ENCODE data around the gene HIVEP1.
"Not testable (repeated sequence)": the region's sequence is repeated elsewhere in the genome, so short reads cannot be mapped to it uniquely, and the experiment has no call there.

HIVEP1 gene

DNA sequence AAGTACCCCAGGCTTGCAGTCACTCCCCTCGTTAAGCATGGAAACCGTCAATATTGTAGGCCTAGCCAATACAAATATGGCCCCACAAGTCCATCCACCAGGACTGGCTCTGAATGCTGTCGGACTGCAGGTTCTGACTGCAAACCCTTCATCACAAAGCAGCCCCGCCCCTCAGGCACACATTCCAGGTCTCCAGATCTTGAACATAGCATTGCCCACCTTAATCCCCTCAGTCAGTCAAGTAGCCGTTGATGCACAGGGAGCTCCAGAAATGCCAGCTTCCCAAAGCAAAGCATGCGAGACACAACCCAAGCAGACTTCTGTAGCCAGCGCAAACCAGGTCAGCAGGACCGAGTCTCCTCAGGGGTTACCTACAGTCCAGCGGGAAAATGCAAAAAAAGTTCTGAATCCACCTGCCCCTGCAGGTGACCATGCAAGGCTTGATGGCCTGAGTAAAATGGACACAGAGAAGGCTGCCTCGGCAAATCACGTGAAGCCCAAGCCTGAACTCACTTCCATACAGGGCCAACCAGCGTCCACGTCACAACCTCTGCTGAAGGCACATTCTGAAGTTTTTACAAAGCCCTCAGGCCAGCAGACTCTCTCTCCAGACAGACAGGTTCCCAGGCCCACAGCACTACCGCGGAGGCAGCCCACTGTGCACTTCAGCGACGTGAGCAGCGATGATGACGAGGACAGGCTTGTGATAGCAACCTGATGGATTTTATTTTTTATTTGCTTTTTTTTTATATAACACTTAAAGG lies 151.8 kb downstream of the HIVEP1 start:
- no peak for FAIRE-seq

DNA sequence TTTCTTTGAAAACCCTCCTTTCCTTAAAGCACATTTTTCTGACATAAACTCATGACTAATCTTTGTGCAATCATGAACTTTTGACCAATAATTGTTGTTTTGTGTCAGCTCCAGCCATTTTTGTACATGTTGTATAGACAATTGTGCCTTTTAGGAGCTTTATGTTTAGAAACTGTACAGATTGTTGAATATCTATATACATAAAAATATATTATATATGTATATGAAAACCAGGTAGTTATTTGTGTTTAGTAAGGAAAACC lies 152.3 kb downstream of the HIVEP1 start:
- no peak for FAIRE-seq

DNA sequence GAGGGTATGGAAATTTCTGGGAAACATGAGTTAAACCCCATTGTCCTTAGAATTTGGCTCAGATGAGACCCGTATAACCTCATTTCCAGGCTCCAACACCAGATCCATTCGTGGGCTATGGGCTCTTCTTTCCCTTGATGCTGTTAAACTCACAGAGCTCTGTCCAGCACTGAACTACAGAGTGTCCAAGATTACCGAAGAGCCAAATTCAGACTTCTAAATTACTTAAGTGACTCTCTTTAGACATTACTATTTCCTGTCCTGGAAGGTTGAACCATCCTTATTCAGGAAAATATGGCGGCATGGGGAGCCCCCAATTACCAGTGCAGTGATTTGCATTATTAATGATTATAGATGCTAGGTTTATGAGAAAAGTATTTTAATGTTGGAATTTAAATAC lies 153.2 kb downstream of the HIVEP1 start:
- no peak for FAIRE-seq

DNA sequence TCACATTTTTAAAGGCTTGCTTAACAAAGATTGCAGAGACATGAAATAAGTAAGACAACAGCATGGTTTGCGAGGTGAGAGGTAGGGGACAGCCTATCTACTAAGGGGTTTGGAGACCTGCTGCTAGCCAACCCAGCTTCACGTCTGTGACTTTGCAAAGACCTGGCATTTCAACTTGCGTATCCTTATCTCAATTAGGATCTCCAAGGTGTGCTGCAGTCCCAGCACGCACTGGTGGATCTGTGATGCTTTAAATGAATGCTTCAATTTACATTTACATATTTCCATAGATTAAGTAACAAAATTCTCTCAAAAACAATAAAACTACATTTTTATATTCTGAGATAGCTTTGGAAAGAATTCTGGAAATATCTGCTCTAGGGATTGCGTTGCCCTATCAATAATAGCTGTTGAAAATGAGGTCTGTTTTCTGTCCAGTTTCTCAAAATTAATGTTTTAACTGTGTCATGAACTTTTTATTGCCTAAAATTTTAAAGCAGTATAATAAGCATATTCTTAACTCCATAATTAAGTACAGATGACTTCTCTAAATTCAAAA lies 153.7 kb downstream of the HIVEP1 start:
- peak; percentile 17 for FAIRE-seq

DNA sequence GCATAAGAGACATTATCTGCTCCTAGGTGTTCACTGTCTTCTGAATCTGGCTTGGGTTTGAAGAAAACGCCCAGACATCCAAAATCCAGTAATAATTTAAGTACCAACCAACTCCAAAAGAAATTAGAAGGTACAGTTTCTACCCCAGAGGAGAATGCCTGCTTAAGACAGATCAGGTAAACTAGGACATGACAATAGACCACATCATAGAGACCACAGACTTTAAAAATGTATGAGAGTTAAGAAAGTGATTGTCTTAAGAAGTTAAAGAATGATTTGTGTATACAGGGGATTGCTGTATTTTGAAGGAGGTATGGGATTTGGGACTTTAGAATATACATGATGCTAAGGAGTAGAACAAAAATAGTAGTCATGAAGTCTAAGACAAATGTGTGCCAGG lies 157.3 kb downstream of the HIVEP1 start:
- no peak for FAIRE-seq

DNA sequence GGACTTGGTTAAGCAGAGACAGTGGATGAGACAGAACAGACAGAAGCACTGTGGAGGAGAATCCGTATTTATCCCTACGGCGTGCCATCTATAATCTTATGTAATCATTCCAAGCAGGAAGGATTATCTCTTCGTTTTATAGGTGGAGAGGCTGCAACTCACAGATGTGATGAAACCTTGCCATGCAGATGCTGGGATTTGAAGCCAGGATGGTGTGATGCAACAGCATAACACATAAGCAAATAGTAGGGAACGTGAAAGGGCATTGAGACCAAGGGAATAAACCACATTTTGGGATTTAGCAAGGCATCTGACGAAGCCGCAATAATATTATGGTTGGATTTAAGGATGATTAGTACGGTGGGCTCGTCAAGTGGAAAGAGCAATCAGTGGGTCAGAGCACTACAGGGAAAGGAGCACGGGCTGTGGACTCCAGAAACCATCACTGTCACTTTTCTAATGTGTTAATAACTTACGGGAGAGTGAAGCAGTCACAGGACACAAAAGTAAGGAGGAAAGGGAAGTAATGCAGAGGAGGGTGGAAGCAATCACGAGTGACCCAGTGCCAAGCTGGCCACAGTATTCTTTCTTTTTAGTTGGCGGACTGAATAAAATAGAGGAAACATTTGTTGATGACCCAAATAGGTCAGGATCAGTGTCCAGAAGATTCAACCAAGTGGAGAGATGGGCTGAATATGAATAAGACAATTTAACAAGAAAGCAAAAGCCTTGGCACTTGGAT lies 158.4 kb downstream of the HIVEP1 start:
- no peak for FAIRE-seq

DNA sequence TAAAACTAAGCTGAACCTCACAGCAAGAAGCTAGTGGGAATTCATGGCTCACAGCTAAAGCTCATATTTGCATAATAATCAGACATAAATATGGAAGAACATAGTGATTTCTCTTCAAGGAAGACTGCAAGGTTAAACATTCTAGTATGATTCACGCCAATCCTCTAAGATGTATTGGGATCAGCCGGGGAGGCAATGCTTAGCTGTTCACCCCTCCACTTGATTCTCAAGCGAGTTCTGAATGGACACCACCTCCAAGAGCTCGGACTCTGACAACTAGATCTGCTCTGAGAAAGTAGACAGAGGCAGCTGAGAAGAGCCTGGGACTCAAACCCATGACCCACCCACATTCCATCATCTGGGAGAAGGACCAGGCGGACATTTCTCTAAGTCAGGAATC lies 159.6 kb downstream of the HIVEP1 start:
- FAIRE-seq, result no peak

DNA sequence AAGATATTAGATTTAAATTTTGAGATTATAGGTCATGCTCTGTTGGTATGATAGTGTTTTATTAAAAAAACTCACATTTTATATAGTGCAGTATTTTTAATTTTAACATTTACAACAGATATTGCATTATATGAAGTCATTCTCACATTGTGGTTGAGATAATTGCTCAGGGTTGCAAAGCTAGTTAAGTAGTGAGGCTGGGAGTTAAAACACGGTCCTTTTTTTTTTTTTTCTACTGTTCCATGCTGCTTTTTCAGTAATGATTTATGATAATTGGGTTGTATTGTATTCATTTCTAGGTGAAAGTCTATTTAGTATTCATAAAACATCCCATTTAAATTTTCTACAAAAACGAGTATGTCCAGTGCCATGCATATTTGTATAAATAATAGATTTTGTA lies 160.5 kb downstream of the HIVEP1 start:
- FAIRE-seq, result no peak

DNA sequence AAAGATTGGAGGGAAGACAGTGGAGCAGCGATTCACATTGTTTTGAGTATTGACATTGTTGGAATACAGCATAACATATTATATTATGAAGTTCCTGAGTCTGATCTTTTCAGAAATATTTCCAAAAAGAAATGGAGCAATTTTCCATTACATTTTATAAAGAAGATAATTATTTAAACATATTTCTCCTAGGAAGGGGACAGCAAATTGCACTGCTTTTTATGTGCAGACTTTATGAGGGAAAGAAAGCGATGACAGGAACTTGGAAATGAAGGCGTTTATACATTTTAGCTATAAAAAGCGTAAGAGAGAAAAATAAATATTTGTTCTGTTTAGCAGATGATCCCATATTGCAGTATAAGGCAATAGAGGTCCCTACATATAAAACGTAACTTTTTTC lies 161.1 kb downstream of the HIVEP1 start:
- FAIRE-seq, result no peak

DNA sequence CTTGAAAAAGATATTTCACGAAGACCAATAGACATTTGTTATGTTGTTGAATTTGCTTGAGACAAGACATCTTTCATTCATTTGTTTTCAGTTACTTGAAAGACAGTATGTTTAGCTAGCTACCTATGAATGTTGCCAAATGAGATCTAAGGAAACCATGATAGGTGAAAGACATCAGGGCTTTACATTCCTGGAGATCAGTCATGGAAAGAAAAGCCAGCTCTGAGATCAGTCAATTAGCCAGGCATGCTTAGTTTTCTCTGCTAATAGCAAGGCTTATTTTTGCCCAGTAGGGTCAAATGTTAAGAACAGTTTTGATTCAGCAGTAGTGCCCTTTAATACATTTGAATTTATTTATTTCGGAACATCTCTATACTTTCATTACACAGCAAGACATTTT lies 161.5 kb downstream of the HIVEP1 start:
- FAIRE-seq, result no peak

DNA sequence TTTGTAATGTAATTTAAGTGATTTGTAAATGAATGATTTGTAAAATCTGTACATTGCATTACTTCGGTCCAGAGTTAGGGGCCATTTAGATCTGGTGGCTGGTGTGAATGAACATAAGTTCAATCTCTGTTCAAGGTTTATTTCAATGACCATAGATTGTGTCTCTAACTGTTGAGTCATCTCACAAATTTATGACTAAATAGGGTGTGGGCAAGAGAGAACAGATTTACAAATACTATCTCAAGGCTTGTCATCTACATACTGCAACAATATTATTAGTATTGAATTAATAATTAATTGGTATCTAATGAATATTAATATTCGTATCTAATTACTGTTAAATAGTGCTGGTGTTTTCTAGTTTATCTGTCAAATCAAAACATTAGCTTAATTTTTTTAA lies 162.8 kb downstream of the HIVEP1 start:
- FAIRE-seq, result no peak

DNA sequence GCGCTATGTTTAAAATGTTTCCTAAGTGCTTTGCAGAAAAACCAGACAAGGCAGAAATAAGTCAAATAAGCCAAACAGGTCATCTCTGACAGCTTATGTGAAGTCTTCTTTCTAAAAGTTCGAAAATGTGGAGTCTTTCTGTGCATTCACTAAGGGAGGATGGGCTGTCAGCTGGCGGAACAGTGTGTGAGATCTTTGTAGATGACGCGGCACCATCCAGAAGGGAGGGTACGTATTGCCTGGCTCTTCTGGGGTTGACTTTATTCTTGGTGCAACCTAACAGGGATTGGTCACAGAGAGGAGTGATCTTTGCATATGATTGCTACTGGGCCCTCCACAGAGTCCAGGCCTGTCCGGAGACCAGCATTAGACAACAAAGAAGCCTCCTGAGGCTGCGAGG lies 163.5 kb downstream of the HIVEP1 start:
- no peak for FAIRE-seq

DNA sequence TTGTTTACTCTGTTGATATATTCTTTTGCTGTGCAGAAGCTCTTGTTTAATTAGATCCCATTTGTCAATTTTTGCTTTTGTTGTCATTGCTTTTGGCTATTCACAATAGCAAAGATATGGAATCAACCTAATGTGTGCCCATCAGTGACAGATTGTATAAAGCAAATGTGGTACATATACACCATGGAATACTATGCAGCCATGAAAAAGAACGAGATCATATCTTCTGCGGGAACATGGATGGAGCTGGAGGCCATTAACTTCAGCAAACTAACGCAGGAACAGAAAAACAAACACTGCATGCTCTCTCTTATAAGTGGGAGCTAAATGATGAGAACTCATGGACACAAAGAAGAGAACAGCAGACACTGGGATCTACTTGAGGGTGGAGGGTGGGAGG lies 164.7 kb downstream of the HIVEP1 start:
- not testable (repeated sequence) for FAIRE-seq

DNA sequence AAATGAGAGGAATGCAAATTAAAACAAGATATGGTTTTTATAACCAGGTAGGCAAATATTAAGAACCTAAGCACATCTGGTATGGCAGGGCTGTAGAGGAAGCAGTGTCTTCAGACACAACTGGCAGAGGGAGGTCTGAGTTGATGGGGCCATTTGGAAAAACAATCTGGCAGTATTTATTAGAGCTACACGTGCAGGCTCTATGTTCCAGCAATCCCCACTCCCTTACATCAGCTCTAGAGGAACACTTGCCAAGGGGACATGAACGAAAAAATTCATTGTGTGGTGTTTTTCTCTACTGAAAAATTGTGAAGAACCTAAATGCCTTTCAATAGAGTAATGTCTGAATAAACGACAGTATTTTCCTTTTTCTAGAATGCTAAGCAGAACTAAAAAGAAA lies 166.4 kb downstream of the HIVEP1 start:
- FAIRE-seq, result no peak

DNA sequence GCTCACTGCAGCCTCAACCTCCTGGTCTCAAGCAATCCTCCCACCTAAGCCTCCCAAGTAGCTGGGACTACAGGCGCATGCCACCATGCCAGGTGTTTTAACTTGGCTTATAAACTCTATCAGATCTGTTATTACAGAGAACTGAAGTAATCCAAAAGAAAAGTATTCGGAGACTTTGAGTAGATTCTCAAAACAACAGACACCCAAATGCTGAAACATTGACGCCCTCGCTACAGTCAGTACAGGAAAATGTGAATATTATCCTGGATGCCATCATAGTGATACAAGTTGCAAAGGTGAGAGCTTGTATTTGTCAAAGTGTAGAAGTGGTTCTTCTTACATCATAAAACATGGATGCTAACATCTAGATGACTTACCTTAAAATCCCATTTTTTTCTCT lies 169.4 kb downstream of the HIVEP1 start:
- no peak for FAIRE-seq

DNA sequence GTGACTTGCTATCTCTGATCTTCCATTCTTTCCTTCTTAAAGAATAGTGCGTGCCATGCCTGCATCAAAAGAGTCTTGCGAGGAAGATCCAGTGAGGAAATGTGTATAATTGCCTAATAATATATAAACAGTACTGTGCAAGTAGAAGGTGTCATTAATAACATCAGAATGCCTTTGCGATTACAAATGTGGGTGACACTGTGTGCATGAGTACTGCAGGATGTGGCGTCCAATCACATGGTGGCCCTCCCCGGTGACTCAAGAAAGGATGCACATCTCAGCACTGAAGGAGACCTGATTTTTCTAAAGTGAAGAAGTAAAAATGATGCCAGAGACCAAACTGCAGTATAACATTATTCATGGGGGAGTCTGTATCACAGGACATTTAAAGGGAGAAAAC lies 170.6 kb downstream of the HIVEP1 start:
- no peak for FAIRE-seq

DNA sequence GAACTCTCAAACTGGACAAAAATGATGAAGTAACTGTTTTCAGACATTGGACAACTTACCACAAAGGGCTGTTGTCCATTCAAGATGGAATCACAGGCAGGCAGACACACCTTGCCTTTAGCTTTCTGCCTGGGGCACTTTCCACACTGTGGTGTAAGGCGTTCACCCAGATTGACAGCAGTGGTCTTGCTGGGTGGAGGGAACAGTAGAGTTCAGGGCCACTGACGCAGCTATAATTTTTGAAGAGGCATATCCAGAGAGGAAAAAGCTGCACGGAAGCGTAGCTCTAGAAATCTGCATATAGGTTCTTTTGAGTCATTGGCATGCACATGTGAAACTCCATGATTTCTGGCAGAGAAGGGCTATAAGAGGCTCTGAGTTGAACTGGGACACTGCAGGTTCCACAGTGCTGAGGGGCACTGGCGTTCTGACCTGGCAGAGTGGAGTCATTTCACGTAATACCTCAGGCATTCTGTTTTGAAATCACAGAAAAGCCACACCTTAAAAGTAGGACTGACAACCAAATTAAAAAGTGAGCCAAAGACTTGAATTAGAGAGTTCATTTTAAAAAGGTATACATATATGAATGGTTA lies 173.1 kb downstream of the HIVEP1 start:
- FAIRE-seq, result no peak

DNA sequence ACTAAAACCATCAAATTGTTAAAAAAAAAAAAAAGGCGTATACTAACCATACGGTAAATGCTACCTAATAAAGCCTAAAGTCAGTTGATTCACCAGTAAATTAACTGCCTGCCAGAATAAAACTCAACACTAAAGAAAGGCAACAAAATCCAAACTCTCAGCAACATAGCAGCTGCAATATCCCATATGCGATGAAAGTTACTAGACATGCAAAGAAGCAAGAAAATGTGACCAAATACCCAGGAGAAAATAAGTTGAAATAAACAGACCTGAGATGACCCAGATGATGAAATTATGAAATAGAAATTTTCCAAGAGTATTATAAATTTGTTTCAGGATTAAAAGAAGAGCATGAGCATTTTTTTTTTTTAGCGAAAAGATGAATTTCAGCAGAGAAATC lies 174.4 kb downstream of the HIVEP1 start:
- no peak for FAIRE-seq

DNA sequence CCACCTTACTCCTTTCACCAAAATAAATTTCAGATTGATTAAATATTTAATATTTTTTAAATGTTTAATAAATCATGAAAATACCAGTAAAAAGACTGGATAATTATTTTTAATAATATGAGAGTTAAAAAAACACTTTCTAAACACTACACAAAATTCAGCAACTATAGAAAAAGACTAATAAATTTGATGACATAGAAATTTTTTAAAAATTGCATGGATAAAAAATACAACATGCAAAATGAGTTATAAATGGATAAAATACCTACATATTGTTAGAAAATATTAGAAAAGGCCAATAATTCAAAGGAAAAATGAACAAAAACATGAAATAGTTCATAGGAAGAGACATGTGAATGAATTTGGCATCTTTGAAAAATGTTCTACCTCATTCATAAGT lies 177.0 kb downstream of the HIVEP1 start:
- peak; percentile 51 for FAIRE-seq

DNA sequence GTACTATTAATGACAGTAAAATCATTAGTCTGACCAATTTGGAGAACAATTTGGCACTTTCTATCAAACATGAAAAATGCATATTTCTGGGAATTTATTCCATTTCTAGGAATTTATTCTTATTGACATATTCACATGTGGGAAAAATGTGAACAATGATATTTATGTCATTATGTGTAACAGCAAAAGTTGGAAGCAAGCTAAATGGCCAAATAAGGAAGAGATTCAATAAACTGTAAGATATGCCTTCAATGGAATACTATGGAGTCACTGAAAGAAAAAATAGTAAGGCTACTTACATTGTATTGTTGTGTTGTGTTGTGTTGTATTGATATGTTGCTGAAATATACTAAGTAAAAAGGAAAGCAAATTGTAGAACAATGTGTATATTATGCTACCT lies 177.5 kb downstream of the HIVEP1 start:
- FAIRE-seq, result no peak

DNA sequence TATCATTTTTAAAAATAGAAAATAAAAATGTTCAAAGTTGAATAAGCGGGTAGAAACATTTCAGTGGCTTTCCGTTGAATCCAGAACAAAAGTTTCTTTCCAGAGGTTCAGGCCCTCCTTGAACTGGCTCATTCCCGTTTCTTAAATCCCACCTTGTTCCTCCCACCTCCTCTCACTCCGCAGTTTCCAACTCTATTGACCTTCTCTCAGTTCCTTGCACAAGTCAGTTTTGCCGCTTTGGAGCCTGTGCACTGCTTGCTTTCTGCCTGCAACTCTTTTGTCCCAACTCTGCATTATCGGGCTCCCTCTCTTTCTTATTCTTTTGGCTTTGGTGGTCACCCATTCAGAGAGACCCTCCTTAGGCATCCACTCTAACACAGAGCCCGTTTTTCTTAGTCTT lies 178.1 kb downstream of the HIVEP1 start:
- no peak for FAIRE-seq

DNA sequence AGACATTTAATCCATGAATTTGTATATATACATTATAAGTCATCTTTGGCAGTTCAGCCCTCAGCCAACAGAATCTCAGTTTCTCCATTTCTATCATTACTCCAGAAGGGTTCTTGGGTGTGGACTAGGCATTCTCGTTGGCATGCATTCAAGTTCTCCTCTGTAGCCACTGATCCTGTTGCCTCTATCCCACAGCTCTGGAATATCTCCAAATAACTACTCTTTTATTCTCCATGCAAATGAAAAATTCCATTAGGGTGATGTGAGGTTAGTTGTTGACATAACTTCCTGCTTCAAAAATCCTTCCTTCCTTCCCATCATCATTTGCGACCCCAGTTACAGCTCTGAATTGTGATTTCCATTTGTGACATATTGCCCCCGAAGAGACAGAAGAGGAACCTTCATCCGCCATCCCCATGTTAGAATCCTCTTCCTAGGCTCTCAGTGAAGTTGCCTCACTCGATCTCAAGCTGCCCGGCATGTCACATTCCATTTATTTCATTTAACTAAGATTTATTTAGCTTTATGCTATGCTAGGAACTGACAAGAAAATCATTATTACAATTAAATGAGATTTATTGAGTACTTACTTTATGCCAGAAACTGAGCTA lies 184.3 kb downstream of the HIVEP1 start:
- FAIRE-seq, result no peak

DNA sequence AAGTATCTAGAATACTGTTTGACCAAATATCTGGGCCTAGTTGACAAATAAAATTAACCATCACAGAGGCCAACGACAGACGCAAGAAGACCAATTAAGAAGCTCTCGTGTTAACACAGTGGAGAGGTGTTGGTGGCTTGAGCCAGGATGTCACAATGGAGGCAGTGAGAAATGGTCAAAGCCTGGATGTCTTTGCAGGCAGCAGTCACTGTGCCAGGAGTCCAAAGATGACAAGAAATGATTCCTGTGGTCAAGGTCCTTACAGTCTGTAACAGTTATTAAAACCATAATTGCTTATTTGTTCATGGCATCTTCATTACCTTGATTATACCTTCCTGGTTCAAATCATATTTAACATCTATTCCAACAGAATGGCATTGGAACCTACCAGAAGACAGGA lies 186.7 kb downstream of the HIVEP1 start:
- no peak for FAIRE-seq

DNA sequence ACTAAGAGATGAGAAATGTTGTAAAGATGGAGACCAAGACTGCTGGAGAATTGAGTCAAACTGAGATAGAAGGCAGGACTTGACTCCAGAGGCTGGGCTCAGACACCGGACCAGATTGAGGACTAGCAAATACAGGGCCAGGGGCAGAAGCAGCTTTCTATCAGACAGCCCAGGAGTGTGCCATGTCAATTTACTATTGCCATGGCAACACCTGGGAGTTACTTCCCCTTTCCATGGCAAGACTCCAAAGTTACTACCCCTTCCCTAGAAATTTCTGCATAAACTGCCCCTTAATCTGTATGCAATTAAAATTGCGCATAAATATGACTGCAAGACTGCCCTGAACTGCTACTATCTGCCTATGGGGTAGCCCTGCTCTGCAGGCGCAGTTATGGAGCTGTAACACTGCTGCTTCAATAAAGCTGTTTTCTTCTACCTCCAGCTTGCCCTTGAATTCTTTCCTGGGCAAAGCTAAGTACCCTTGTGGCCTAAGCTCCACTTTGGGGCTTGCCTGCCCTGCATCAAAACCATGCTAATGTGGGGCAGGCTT lies 188.0 kb downstream of the HIVEP1 start:
- no peak for FAIRE-seq
